Fibroblast of mammary gland (primary cell): ENCODE measurements around the gene CEBPE.

Source experiments
- DNase-seq: peaks from one replicate; pipeline ENCODE4 v3.0.0-alpha.2; 2010; ENCODE audit warnings: low read depth
- H3K4me3 ChIP-seq: 2 replicates; pipeline ENCODE4 v1.5.1; 2011; ENCODE audit warnings: low read depth, mild to moderate bottlenecking, low read length, moderate library complexity; ENCODE audit not compliant: control insufficient read depth
- CTCF ChIP-seq: conservative IDR thresholded peaks from 2 replicates; pipeline ENCODE4 v1.5.1; 2011; ENCODE audit warnings: low read depth, low read length, inconsistent platforms; ENCODE audit not compliant: control insufficient read depth, insufficient read depth

Gene CEBPE

DNA sequence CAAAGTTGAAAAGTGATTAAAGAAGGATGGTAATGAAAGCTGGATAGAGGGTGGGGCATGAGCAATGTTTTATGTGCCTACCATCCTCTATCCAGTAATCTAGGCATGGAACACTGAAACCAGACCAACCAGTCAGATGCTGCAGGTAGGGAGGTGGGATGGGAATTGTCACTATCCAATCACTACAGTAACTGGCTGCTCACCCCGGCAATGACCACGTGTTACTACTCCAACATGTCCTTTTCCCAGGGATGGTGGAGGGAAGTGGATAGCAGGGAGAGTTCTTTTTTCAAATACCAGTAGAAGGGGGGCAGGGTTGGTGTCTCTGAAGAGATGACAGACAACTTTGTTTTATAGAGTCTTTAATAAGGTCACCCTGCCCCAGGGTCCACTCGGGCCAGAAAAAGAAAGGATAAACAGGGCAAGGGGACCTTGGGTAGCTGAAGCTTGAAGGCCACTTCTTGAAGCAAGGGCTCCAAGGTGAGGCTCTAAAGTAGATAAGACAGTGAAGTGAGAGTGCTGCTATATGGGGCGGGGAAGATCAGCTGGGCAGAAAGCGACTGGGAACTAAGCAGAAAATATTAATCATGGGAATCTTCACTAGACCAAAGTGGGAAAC, 47.0 kb downstream of the CEBPE start:
- DNase-seq = no peak
- no peak for TF ChIP-seq CTCF
- peak overlapping the region; percentile 80 for H3K4me3 ChIP-seq

GRCh38 chr14:23071244-23071920, 47.7 kb downstream of the CEBPE start:
- peak; percentile 92 for DNase-seq
- no peak for TF ChIP-seq CTCF

GRCh38 chr14:23070262-23071129, 48.6 kb downstream of the CEBPE start:
- no peak for DNase-seq
- H3K4me3 ChIP-seq = peak overlapping the region; percentile 80
- TF ChIP-seq CTCF = no peak

More at GRCh38 chr14:23071244-23071920, 47.7 kb downstream of the CEBPE start:
- H3K4me3 ChIP-seq = peak overlapping the region; percentile 80

DNA sequence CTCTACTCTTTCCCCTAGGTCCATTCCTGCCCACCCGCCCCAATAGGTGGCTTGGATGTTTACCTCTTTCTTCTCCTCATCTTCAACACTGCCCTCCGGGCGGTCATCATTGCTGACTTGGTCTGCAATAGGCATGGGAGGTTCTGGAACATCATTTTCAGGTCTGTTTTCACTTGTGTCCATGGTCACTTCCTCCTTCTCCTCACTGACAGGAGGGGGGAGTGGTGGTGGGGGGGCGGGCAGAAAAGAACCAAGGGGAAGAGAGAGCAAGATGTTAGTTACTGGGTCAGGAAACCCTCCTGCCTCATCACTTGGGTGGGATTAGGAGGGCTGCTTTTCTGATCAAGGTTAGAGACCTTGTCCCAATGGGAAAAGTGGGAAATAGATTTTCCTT, 49.6 kb downstream of the CEBPE start:
- no peak for TF ChIP-seq CTCF

DNA sequence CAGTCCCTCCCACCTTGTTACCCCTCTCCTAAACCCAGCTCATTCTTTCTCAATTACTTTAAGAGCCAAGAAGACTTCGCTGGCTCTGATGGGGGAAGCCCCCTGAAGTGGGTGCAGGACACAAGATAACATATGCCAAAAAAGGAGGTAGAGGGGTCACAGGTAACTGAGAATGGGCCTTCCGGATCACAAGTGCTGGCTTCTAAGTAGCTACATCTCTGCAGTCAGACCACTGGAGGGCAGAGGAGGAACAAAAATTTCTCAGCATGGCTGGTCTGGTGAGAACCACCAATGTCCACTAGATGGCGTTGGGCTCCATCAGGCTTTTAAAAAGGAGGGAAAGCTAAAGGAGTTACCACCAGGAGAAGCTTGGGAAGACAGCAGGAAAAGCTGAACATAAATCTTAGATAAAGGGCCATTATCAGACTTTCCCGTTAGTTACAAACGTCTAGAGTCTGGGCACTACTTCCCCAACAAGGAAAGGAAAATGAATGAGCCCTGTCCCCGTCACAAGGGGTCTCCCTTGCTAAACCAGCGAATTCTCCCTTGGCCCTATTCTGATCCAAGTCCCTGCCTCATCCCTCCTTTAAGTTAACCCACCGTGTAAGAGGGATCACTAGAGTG, 50.2 kb downstream of the CEBPE start:
- peak overlapping the region; percentile 20 for H3K4me3 ChIP-seq
- DNase-seq = peak; percentile 95
- peak; percentile 100 for TF ChIP-seq CTCF

More for the DNA sequence above, 49.6 kb downstream of the CEBPE start:
- no peak for DNase-seq
- H3K4me3 ChIP-seq = no peak overlapping the region

GRCh38 chr14:23067847-23068788, 50.9 kb downstream of the CEBPE start:
- H3K4me3 ChIP-seq = peak overlapping the region; percentile 20
- TF ChIP-seq CTCF = no peak
- no peak for DNase-seq
